Karpas-422 (cell line): ENCODE measurements around the gene RAB3D. TPM values are rescaled to one million over a fixed set of nuclear protein-coding genes. Genes with fewer than 3 reads are reported as not detected.
A peak's percentile ranks its signal among the peaks of the same experiment; 100 is the strongest.
"Not testable (repeated sequence)": the region's sequence is repeated elsewhere in the genome, so short reads cannot be mapped to it uniquely, and the experiment has no call there.

Experiments used
- DNase-seq: peaks from one replicate; pipeline ENCODE4 v3.0.0-alpha.2; 2015
- H2AFZ ChIP-seq: fragments of 200-600 bp; sonication (generic); 2 replicates; pipeline ENCODE4 v1.6.1; 2014; ENCODE audit warnings: antibody characterized with exemption, low read length, mixed read lengths
- H3K27ac ChIP-seq: fragments of 200-600 bp; sonication (generic); 2 replicates; pipeline ENCODE4 v1.5.1; 2014; ENCODE audit warnings: mild to moderate bottlenecking, low read length, moderate library complexity
- H3K27me3 ChIP-seq: fragments of 200-600 bp; sonication (generic); 2 replicates; pipeline ENCODE4 v1.6.1; 2014; ENCODE audit warnings: low read length, mixed read lengths
- H3K36me3 ChIP-seq: fragments of 200-600 bp; sonication (generic); 2 replicates; pipeline ENCODE4 v1.6.1; 2014; ENCODE audit warnings: low read length, mixed read lengths; ENCODE audit not compliant: insufficient read depth
- H3K4me1 ChIP-seq: fragments of 200-600 bp; sonication (generic); 2 replicates; pipeline ENCODE4 v1.6.1; 2014; ENCODE audit warnings: mild to moderate bottlenecking, low read length, mixed read lengths
- H3K4me2 ChIP-seq: fragments of 200-600 bp; sonication (generic); 2 replicates; pipeline ENCODE4 v1.6.1; 2014; ENCODE audit warnings: low read length, low read depth, mild to moderate bottlenecking; ENCODE audit not compliant: poor library complexity, severe bottlenecking
- H3K4me3 ChIP-seq: fragments of 200-600 bp; sonication (generic); 2 replicates; pipeline ENCODE4 v1.5.1; 2014; ENCODE audit warnings: mild to moderate bottlenecking, antibody characterized with exemption, low read length, mixed read lengths
- H3K79me2 ChIP-seq: fragments of 200-600 bp; sonication (generic); 2 replicates; pipeline ENCODE4 v1.6.1; 2014; ENCODE audit warnings: mild to moderate bottlenecking, low read length, mixed read lengths
- H3K9ac ChIP-seq: fragments of 200-600 bp; sonication (generic); 2 replicates; pipeline ENCODE4 v1.6.0; 2014; ENCODE audit warnings: low read length
- H3K9me2 ChIP-seq: fragments of 200-600 bp; sonication (generic), shearing (Covaris generic); replicated peaks from 2 replicates; pipeline ENCODE4 v1.6.0; 2014; ENCODE audit warnings: mild to moderate bottlenecking, low read length, moderate library complexity; ENCODE audit not compliant: insufficient read depth
- H3K9me3 ChIP-seq: fragments of 300-700, 200-600 bp; sonication (generic); 2 replicates; pipeline ENCODE4 v1.6.1; 2014; ENCODE audit warnings: low read length, mixed read lengths
- H4K20me1 ChIP-seq: fragments of 200-600 bp; sonication (generic); 2 replicates; pipeline ENCODE4 v1.6.1; 2014; ENCODE audit warnings: mild to moderate bottlenecking, antibody characterized with exemption, low read length, low read depth; ENCODE audit not compliant: insufficient read depth
- total RNA-seq: library from RNA; depleted of rRNA; stranded (reverse); fragments of >200 nt; shearing (Covaris generic); gene quantifications from 2 replicates; pipeline ENCODE4 v1.2.3, GENCODE V29; 2014; ENCODE audit warnings: low replicate concordance

The RAB3D gene
- total RNA-seq, 1 experiment from 2014 or later, result 8.6 TPM

DNA sequence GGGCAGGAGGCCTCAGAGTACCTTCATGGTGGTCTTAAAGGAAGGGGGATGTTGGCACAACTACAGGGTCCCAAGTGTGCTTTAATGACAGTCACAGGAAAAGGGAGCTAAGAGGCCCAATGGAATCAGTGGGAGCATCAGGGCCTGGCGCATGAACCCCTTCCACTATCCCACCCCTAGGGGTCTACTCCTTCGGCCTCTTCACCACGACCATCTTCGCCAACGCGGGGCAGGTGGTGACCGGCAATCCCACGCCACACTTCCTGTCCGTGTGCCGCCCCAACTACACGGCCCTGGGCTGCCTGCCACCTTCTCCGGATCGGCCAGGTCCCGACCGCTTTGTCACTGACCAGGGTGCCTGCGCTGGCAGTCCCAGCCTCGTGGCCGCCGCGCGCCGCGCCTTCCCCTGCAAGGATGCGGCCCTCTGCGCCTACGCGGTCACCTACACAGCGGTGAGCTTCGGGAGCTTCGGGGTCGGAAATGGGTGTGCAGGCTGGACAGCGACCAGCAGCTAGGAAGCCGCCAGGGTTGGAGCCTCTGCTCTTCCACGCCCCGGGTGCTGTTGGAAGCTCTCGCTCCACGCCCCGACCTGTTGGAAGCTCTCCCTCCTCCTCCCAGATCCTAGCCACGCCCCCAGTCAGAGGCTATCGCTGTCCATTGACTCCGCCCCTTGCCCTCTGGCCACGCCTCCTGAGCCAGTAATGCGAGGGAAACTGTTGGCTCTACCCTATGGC, 21.7 kb upstream of the RAB3D start:
- Histone ChIP-seq H3K27ac (no peak overlapping the region), H3K9ac (no peak overlapping the region), H3K4me1 (no peaks in the 10 kb centered on the region), H3K4me2 (no peak overlapping the region), H3K9me3 (no peaks in the 10 kb centered on the region), H2AFZ (no peak overlapping the region), H3K36me3 (no peaks in the 10 kb centered on the region), H3K79me2 (no peaks in the 10 kb centered on the region), H3K4me3 (no peak overlapping the region), H4K20me1 (no peaks in the 10 kb centered on the region), H3K9me2 (no peaks in the 10 kb centered on the region), H3K27me3 (no peaks in the 10 kb centered on the region)
- DNase-seq, result peak; percentile 69

GRCh38 chr19:11359421-11359820, 20.0 kb upstream of the RAB3D start:
- Histone ChIP-seq H3K9me2 (no peaks in the 10 kb centered on the region), H3K4me2 (no peak overlapping the region), H3K4me3 (no peak overlapping the region), H3K36me3 (no peaks in the 10 kb centered on the region), H3K79me2 (no peaks in the 10 kb centered on the region), H3K9ac (no peak overlapping the region), H3K27me3 (no peaks in the 10 kb centered on the region), H3K27ac (no peak overlapping the region), H3K4me1 (no peaks in the 10 kb centered on the region), H4K20me1 (no peaks in the 10 kb centered on the region), H3K9me3 (no peaks in the 10 kb centered on the region), H2AFZ (no peak overlapping the region)
- DNase-seq, result no peak

DNA sequence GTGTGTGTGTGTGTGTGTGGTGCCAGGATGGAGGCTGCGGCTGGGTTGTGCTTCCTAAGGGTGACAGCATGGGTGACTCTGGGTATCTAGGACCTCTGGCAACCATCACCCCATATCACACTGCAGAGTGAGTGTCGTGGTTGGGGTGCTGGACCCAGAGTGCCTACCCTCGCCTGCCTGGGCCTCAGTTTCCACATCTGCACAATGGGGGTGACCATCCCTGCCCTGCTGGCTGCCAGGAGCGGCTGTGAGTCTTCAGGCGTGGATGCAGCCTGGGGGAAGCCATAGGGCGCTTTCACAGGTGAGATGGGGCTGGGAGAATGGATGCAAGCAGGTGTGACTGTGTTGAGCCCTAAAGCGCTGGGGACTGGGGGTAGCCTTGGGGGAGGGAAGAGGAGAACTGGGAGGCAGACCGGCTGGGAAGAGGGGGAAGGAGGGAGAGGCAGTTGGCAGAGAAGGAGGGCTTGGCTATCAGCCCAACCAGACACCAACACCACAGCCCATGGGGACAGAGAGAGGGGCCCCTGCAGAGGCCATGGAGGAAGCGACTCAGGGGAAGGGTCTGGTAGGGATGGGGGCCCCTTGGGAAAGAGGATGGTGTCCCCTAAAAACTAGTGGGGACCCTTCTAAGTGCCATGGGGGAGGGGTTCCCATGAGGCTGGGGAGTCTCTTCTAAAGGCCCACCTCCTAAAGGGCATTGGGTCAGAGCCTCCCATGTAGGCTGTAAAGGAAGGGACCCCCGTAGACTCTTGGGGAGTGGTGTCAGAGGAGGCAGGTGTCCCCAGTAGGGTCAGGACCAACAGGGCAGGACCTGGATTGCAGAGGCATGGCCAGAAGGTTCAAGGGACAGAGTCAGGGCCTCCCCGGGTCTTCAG, 17.5 kb upstream of the RAB3D start:
- H3K9ac ChIP-seq, result no peak overlapping the region
- no peak for DNase-seq
- H3K27me3 ChIP-seq, result no peaks in the 10 kb centered on the region
- H2AFZ ChIP-seq, result no peak overlapping the region
- H3K27ac ChIP-seq, result no peak overlapping the region
- no peaks in the 10 kb centered on the region for H3K79me2 ChIP-seq
- no peaks in the 10 kb centered on the region for H4K20me1 ChIP-seq
- H3K9me2 ChIP-seq, result no peaks in the 10 kb centered on the region
- no peak overlapping the region for H3K4me2 ChIP-seq
- no peaks in the 10 kb centered on the region for H3K4me1 ChIP-seq
- H3K4me3 ChIP-seq, result no peak overlapping the region
- H3K9me3 ChIP-seq, result no peaks in the 10 kb centered on the region
- no peaks in the 10 kb centered on the region for H3K36me3 ChIP-seq

DNA sequence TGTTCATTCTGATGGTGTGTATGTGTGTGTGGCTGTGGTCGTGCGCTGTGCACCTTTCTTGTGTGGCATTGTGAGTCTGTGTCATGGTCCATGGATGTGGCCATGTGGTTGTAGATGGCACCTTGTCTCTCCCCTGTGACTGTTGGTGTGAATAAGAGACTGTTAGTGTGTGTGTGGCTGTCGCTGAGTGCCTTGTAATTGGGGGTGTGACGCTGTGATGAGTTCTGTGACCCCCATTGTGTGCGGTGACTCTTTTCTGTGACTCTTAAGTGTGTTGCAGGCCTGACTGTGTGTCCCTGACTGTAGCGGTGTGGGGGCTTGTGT, 16.6 kb upstream of the RAB3D start:
- Histone ChIP-seq H3K4me3 (no peak overlapping the region), H4K20me1 (no peaks in the 10 kb centered on the region), H3K79me2 (no peaks in the 10 kb centered on the region), H3K36me3 (no peaks in the 10 kb centered on the region), H2AFZ (no peak overlapping the region), H3K9me2 (no peaks in the 10 kb centered on the region), H3K27me3 (no peaks in the 10 kb centered on the region), H3K9ac (no peak overlapping the region), H3K4me1 (no peaks in the 10 kb centered on the region), H3K9me3 (no peaks in the 10 kb centered on the region), H3K27ac (no peak overlapping the region), H3K4me2 (no peak overlapping the region)
- no peak for DNase-seq

DNA sequence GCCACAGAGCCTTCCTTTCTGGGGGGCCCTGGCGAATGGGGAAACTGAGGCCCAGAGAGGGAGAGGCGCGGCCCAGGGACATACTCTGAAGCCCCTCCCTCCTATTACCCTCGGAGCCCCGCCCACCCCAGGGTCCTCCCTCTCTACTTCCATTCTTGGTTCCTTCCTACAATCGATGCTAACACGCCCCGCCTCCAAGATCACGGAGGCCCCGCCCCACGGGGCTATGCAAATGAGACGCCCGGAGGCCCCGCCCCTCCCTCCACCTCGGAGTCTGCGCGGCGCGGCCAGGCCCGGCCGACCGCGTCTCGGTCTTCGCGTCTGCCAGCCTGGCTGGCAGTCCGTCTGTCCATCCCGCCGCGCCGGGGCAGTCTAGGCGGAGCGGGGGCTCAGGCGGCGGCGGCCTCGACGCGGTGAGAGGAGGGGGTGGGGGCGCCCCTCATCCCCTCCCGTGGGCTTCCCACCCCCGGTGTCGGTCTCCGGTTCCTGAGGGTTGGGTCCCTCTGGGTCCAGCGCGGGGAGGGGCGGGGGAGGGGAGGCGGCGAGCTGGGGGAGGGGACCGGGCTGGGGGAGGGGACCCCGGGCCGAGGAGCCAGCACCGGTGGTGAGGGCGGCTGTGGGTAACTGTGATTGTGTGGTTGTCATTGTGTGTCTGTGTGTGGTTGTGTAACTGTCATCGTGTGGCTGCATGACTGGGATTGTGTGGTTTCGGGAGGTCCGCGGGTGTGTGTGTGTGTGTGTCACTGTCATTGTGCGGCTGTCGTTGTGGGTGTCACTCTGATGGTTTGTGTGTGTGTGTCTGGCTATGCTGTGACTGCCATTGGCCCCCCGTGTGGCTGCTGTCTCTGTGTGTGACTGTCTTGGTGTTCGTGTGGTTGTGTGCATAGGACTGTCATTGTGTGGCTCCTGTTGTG, 16.0 kb upstream of the RAB3D start, which contains the start of gene PLPPR2:
TSS of gene PLPPR2 (plus strand) at position 273 of the 914 bp plus-strand sequence. CDS start 2,242 bp downstream, outside the sequence.
- H3K9me3 ChIP-seq, result no peaks in the 10 kb centered on the region
- no peaks in the 10 kb centered on the region for H3K79me2 ChIP-seq
- no peak within 1 kb of the TSS for H3K9ac ChIP-seq
- no peaks in the 10 kb centered on the region for H3K9me2 ChIP-seq
- no peaks in the 10 kb centered on the region for H4K20me1 ChIP-seq
- no peaks in the 10 kb centered on the region for H3K4me1 ChIP-seq
- no peak within 1 kb of the TSS for H3K4me3 ChIP-seq
- DNase-seq, result no peak
- H3K4me2 ChIP-seq, result no peak within 1 kb of the TSS
- no peak within 1 kb of the TSS for H2AFZ ChIP-seq
- no peaks in the 10 kb centered on the region for H3K36me3 ChIP-seq
- H3K27ac ChIP-seq, result no peak within 1 kb of the TSS
- no peaks in the 10 kb centered on the region for H3K27me3 ChIP-seq

DNA sequence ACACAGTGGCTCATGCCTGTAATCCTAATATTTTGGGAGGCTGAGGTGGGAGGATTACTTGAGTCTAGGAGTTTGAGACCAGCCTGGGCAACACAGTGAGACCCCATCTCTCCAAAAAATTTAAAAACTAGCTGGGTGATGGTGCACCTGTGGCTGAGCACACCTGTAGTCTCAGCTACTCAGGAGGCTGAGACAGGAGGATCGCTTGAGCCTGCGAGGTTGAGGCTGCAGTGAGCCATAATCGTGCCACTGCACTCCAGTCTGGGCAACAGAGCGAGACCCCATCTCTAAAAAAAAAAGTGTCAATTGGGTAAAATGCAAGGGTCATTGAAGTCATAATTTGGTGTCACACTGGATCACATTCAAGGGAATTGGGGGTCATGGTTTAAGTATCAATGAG, 14.6 kb upstream of the RAB3D start:
- not testable (repeated sequence) for DNase-seq, H3K27ac ChIP-seq, H3K9me3 ChIP-seq, H3K9me2 ChIP-seq, H3K4me3 ChIP-seq, H3K9ac ChIP-seq, H3K4me1 ChIP-seq, H3K36me3 ChIP-seq, H3K4me2 ChIP-seq, H2AFZ ChIP-seq, H4K20me1 ChIP-seq, H3K27me3 ChIP-seq, H3K79me2 ChIP-seq

GRCh38 chr19:11349171-11349570, 9.7 kb upstream of the RAB3D start:
- Histone ChIP-seq H3K4me1 (peaks cover 17% of the 10 kb centered on the region), H3K9me2 (no peaks in the 10 kb centered on the region), H2AFZ (no peak overlapping the region), H3K4me2 (no peak overlapping the region), H3K27me3 (no peaks in the 10 kb centered on the region), H3K79me2 (peaks cover 10% of the 10 kb centered on the region), H3K36me3 (no peaks in the 10 kb centered on the region), H3K9ac (no peak overlapping the region), H4K20me1 (no peaks in the 10 kb centered on the region), H3K9me3 (peaks cover 6% of the 10 kb centered on the region; the same call in 1 of the 2 replicates), H3K27ac (no peak overlapping the region), H3K4me3 (no peak overlapping the region)
- no peak for DNase-seq
